Measurements from ENCODE around the gene CNTRL. TPM values are rescaled to one million over a fixed set of nuclear protein-coding genes. Genes with fewer than 3 reads are reported as not detected.
"Not testable (repeated sequence)": the region's sequence is repeated elsewhere in the genome, so short reads cannot be mapped to it uniquely, and the experiment has no call there.

Gene CNTRL
- polyA plus RNA-seq, 4 donors, result 27.2 to 33.6 (median 30.3) TPM

- no peak for DNase-seq (ENCODE audit: low read depth in 4 of 4, low spot score in 3 of 4)
These were observed 2.9 kb upstream of the CNTRL start for GRCh38 chr9:121071756-121072421.

GRCh38 chr9:121073038-121073437 lies 1.7 kb upstream of the CNTRL start:
- no peak for DNase-seq (ENCODE audit: low read depth in 4 of 4, low spot score in 3 of 4)

GRCh38 chr9:121075251-121076036 lies 689 bp downstream of the CNTRL start:
- no peak for DNase-seq (ENCODE audit: low read depth in 4 of 4, low spot score in 3 of 4)

GRCh38 chr9:121082075-121082474 lies 7.3 kb downstream of the CNTRL start:
- no peak for DNase-seq (ENCODE audit: low read depth in 4 of 4, low spot score in 3 of 4)

GRCh38 chr9:121085661-121086060 lies 10.9 kb downstream of the CNTRL start:
- no peak for DNase-seq (ENCODE audit: low read depth in 4 of 4, low spot score in 3 of 4)

GRCh38 chr9:121088576-121088975 lies 13.8 kb downstream of the CNTRL start:
- DNase-seq (ENCODE audit: low read depth in 4 of 4, low spot score in 3 of 4), result no peak

GRCh38 chr9:121090743-121091142 lies 16.0 kb downstream of the CNTRL start:
- not testable (repeated sequence) for DNase-seq (ENCODE audit: low read depth in 4 of 4, low spot score in 3 of 4)

GRCh38 chr9:121095057-121095456 lies 20.3 kb downstream of the CNTRL start:
- DNase-seq (ENCODE audit: low read depth in 4 of 4, low spot score in 3 of 4), result no peak

GRCh38 chr9:121098567-121099198 lies 23.9 kb downstream of the CNTRL start:
- no peak for DNase-seq (ENCODE audit: low read depth in 4 of 4, low spot score in 3 of 4)

GRCh38 chr9:121104054-121104453 lies 29.3 kb downstream of the CNTRL start:
- DNase-seq (ENCODE audit: low read depth in 4 of 4, low spot score in 3 of 4), result not testable (repeated sequence)

GRCh38 chr9:121105531-121105930 lies 30.8 kb downstream of the CNTRL start:
- no peak for DNase-seq (ENCODE audit: low read depth in 4 of 4, low spot score in 3 of 4)

- DNase-seq (ENCODE audit: low read depth in 4 of 4, low spot score in 3 of 4), result no peak
These were observed 32.3 kb downstream of the CNTRL start for GRCh38 chr9:121107029-121107428.

GRCh38 chr9:121107881-121108280 lies 33.1 kb downstream of the CNTRL start:
- no peak for DNase-seq (ENCODE audit: low read depth in 4 of 4, low spot score in 3 of 4)

GRCh38 chr9:121115466-121115865 lies 40.7 kb downstream of the CNTRL start:
- no peak for DNase-seq (ENCODE audit: low read depth in 4 of 4, low spot score in 3 of 4)

GRCh38 chr9:121118266-121118665 lies 43.5 kb downstream of the CNTRL start:
- no peak for DNase-seq (ENCODE audit: low read depth in 4 of 4, low spot score in 3 of 4)

GRCh38 chr9:121120386-121120785 lies 45.6 kb downstream of the CNTRL start:
- DNase-seq (ENCODE audit: low read depth in 4 of 4, low spot score in 3 of 4), result no peak

- peak; percentile 83 to 91 (median 86) for DNase-seq (ENCODE audit: low read depth in 4 of 4, low spot score in 3 of 4)
These were observed 46.9 kb downstream of the CNTRL start for GRCh38 chr9:121121582-121122087.

GRCh38 chr9:121122246-121123032 lies 47.7 kb downstream of the CNTRL start:
- DNase-seq (ENCODE audit: low read depth in 4 of 4, low spot score in 3 of 4), result no peak

- DNase-seq (ENCODE audit: low read depth in 4 of 4, low spot score in 3 of 4), result no peak
These were observed 49.2 kb downstream of the CNTRL start for GRCh38 chr9:121123816-121124535.

GRCh38 chr9:121125590-121125989 lies 50.8 kb downstream of the CNTRL start:
- no peak for DNase-seq (ENCODE audit: low read depth in 4 of 4, low spot score in 3 of 4)

Measured in right renal pelvis (tissue), 4 donors.